D721Med (cell line): ENCODE data around the gene CHRND.

Experiments
- DNase-seq: peaks from one replicate; pipeline ENCODE4 v3.0.0; 2011; ENCODE audit warnings: low spot score; ENCODE audit not compliant: insufficient read length
- FAIRE-seq: peaks from 2 replicates; lab custom pipeline; 2011; peaks lifted over from hg19 to GRCh38; lab: Jason Lieb, UNC
- TF ChIP-seq, protein P1 (sequence below): IDR thresholded peaks from 2 replicates; pipeline ENCODE4 v1.5.1; 2012; ENCODE audit warnings: mild to moderate bottlenecking, control low read depth; ENCODE audit not compliant: insufficient read depth; ENCODE audit errors: missing control alignments

The CHRND gene

DNA sequence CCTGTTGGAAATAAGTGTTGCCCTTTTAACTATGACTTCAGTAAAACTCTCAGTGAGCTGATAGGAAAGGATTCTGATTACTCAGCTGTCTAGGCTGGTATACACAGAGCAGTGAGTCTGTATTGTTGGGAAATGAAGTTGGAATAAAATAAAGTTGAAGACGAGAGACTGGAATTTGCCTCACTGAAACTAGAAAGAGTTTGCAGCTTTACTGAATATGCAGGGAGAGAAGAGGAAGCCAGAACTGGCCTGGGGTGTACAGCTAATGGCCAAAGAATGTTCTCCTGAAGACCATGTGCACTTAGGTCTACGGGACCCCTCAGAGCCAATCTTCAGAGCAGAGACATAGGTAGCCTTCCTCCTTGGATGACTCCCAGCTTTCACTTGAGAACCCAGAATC is 51.0 kb downstream of the CHRND start:
- DNase-seq (no peak), FAIRE-seq (no peak)
- TF ChIP-seq, protein P1, sequence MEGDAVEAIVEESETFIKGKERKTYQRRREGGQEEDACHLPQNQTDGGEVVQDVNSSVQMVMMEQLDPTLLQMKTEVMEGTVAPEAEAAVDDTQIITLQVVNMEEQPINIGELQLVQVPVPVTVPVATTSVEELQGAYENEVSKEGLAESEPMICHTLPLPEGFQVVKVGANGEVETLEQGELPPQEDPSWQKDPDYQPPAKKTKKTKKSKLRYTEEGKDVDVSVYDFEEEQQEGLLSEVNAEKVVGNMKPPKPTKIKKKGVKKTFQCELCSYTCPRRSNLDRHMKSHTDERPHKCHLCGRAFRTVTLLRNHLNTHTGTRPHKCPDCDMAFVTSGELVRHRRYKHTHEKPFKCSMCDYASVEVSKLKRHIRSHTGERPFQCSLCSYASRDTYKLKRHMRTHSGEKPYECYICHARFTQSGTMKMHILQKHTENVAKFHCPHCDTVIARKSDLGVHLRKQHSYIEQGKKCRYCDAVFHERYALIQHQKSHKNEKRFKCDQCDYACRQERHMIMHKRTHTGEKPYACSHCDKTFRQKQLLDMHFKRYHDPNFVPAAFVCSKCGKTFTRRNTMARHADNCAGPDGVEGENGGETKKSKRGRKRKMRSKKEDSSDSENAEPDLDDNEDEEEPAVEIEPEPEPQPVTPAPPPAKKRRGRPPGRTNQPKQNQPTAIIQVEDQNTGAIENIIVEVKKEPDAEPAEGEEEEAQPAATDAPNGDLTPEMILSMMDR: no peak

- DNase-seq: no peak
- no peak for FAIRE-seq
- TF ChIP-seq, protein P1: no peak
Observed at GRCh38 chr2:232577841-232578240, 51.9 kb downstream of the CHRND start.

DNA sequence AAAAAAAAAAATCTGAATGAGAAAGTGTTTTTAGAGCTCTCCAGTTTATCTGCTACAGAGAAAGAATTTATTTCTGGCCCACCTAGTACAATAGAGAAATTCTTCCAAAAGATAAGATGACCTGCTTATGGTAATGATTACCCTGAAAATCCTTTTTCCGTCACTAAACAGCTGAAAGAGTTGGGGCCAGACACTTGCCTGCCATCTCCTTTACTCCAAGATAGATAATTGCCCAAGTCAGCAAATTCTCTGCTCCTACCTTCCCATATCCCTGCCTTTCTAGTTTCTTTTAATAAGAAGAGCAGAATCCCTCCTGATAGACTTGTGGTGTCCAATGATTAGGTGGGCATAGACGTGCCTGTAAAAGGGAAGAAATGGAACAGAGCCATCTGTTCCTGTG is 52.7 kb downstream of the CHRND start:
- TF ChIP-seq, protein P1: no peak
- DNase-seq (no peak), FAIRE-seq (no peak)

DNA sequence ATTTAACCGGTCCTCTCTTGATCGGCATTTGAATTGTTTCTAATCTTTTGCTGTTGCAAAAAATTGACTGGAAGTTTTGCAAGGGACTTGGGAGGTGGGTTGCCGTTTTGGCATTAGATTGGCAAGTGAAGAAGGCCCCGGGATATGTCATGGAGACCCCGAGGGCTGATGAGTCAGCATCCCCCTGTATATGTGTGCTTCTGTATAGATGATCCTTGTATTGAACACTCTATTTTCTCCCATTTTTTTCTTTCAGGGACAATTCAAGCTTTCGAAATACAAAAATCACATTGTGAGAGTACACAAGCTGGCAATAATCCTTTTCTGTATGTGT is 54.7 kb downstream of the CHRND start:
- TF ChIP-seq, protein P1: no peak
- FAIRE-seq: no peak

GRCh38 chr2:232581725-232582124 is 55.8 kb downstream of the CHRND start:
- DNase-seq: no peak
- TF ChIP-seq, protein P1: no peak
- no peak for FAIRE-seq

More for the DNA sequence above, 54.7 kb downstream of the CHRND start:
- DNase-seq: no peak

- FAIRE-seq (no peak), DNase-seq (no peak)
Observed at GRCh38 chr2:232584238-232584637, 58.3 kb downstream of the CHRND start.

More at GRCh38 chr2:232584238-232584637, 58.3 kb downstream of the CHRND start:
- TF ChIP-seq, protein P1: no peak
